HepG2 (cell line): ENCODE measurements around the gene TESK1. TPM values are rescaled to one million over a fixed set of nuclear protein-coding genes. Genes with fewer than 3 reads are reported as not detected.

Experiments used
- HNF1B ChIP-seq: sonication (generic); formaldehyde crosslinking; IDR thresholded peaks from 2 replicates; pipeline ENCODE4 v1.5.1; 2020; ENCODE audit warnings: mild to moderate bottlenecking, moderate library complexity, missing genetic modification reagents
- LRRFIP1 ChIP-seq: sonication (generic); formaldehyde crosslinking; conservative IDR thresholded peaks from 2 replicates; pipeline ENCODE4 v1.4.0; 2020; ENCODE audit warnings: missing genetic modification reagents
- MIXL1 ChIP-seq: IDR thresholded peaks from 2 replicates; pipeline ENCODE4 v1.6.1; 2016
- NONO ChIP-seq, 2 experiments: fragments of 450-650 bp in 1 of 2; sonication (generic) in 1 of 2; formaldehyde crosslinking in 1 of 2; IDR thresholded peaks in 1 of 2; conservative IDR thresholded peaks in 1 of 2; 2 replicates each; pipeline versions ENCODE4 v1.6.1 to v1.8.0; 2017 to 2022; ENCODE audit warnings: mild to moderate bottlenecking in 1 of 2, missing genetic modification reagents in 1 of 2, moderate library complexity in 1 of 2
- PREB ChIP-seq: sonication (generic); formaldehyde crosslinking; IDR thresholded peaks from 2 replicates; pipeline ENCODE4 v1.4.0; 2020; ENCODE audit warnings: missing genetic modification reagents
- REST ChIP-seq, 2 experiments: IDR thresholded peaks; 2 replicates each; pipeline ENCODE4 v1.6.1; 2011 to 2012; ENCODE audit warnings: low read length in 2 of 2, borderline replicate concordance in 1 of 2, low read depth in 1 of 2, mild to moderate bottlenecking in 1 of 2, moderate library complexity in 1 of 2
- SMC3 ChIP-seq: IDR thresholded peaks from 2 replicates; pipeline ENCODE4 v1.6.1; 2011; ENCODE audit warnings: low read length, improper control_type of control experiment
- TBX3 ChIP-seq: fragments of 450-650 bp; IDR thresholded peaks from 2 replicates; pipeline ENCODE4 v1.6.1; 2017; ENCODE audit warnings: antibody characterized with exemption, mild to moderate bottlenecking, inconsistent platforms, borderline replicate concordance
- TP53 ChIP-seq: sonication (generic); formaldehyde crosslinking; conservative IDR thresholded peaks from 2 replicates; pipeline ENCODE4 v1.4.0; 2020; ENCODE audit warnings: missing genetic modification reagents
- ZFP82 ChIP-seq: sonication (generic); formaldehyde crosslinking; IDR thresholded peaks from 2 replicates; pipeline ENCODE4 v1.5.1; 2020; ENCODE audit warnings: mild to moderate bottlenecking, missing genetic modification reagents, borderline replicate concordance
- ZNF484 ChIP-seq: sonication (generic); formaldehyde crosslinking; IDR thresholded peaks from 2 replicates; pipeline ENCODE4 v1.5.1; 2020; ENCODE audit warnings: mild to moderate bottlenecking, low read depth, missing genetic modification reagents, borderline replicate concordance
- ZNF512 ChIP-seq: sonication (generic); formaldehyde crosslinking; IDR thresholded peaks from 2 replicates; pipeline ENCODE4 v1.4.0; 2020; ENCODE audit warnings: mild to moderate bottlenecking, missing genetic modification reagents
- ZNF564 ChIP-seq: sonication (generic); formaldehyde crosslinking; IDR thresholded peaks from 2 replicates; pipeline ENCODE4 v1.8.1; 2023; ENCODE audit warnings: mild to moderate bottlenecking, missing genetic modification reagents
- ZNF569 ChIP-seq: sonication (generic); formaldehyde crosslinking; IDR thresholded peaks from 2 replicates; pipeline ENCODE4 v1.5.0; 2020; ENCODE audit warnings: mild to moderate bottlenecking, missing genetic modification reagents, moderate library complexity, borderline replicate concordance
- ZNF841 ChIP-seq: sonication (generic); formaldehyde crosslinking; IDR thresholded peaks from 2 replicates; pipeline ENCODE4 v1.8.1; 2023; ENCODE audit warnings: missing genetic modification reagents, borderline replicate concordance
- ZNF879 ChIP-seq: sonication (generic); formaldehyde crosslinking; IDR thresholded peaks from 2 replicates; pipeline ENCODE4 v1.8.1; 2023; ENCODE audit warnings: missing genetic modification reagents
- ZSCAN29 ChIP-seq: sonication (generic); formaldehyde crosslinking; conservative IDR thresholded peaks from 2 replicates; pipeline ENCODE4 v1.4.0; 2020; ENCODE audit warnings: mild to moderate bottlenecking, missing genetic modification reagents
- polyA plus RNA-seq, 8 experiments: library from polyadenylated mRNA; depleted of rRNA in 3 of 8; stranded (reverse) in 7 of 8; unstranded in 1 of 8; fragments of >200 nt; fragmentation: Illumina TruSeq in 4 of 8; extraction: Trizol in 4 of 8; gene quantifications; 2 replicates each; pipeline versions ENCODE4 v1.2.1 to v1.2.3, GENCODE V29; 2011 to 2016; ENCODE audit warnings: low read depth in 4 of 8, missing spikeins in 1 of 8, mixed read lengths in 1 of 8; ENCODE audit not compliant: insufficient read depth in 1 of 8
- total RNA-seq, 5 experiments: library from RNA; depleted of rRNA; stranded (reverse); fragments of >200 nt; fragmentation: Illumina TruSeq; extraction: Trizol; gene quantifications; 2 replicates each; pipeline ENCODE4 v1.2.3, GENCODE V29; 2016; ENCODE audit warnings: low read depth in 1 of 5

TESK1 gene
- total and polyA plus RNA-seq, 2 of the 13 experiments (the other 11 are each of a cell fraction or from before 2014, with no cell fraction given), result 7.3 to 13.6 TPM

GRCh38 chr9:35657546-35658136 lies 52.6 kb downstream of the TESK1 start, which contains the start of gene RMRP (continued):
- TF ChIP-seq PREB (CRISPR knock-in tag) (peak; percentile 85; the same call in 1 of the 2 replicates), ZNF879 (CRISPR knock-in tag) (peak; percentile 72; the same call in 1 of the 2 replicates), MIXL1 (CRISPR knock-in tag) (peak; percentile 87), NONO (IDR thresholded peaks at IDR 0.05) (no peak), NONO (CRISPR knock-in tag; conservative IDR thresholded peaks at IDR 0.05) (peak; percentile 97), ZNF841 (CRISPR knock-in tag) (peak; percentile 54; the same call in 1 of the 2 replicates), ZNF512 (CRISPR knock-in tag) (peak; percentile 66; the same call in 1 of the 2 replicates), TBX3 (peak; percentile 68; the same call in 1 of the 2 replicates), HNF1B (CRISPR knock-in tag) (peak; percentile 99), SMC3 (no peak), ZNF569 (CRISPR knock-in tag) (no peak), ZFP82 (CRISPR knock-in tag) (peak; percentile 87; the same call in 1 of the 2 replicates), ZNF484 (0 out of 2 replicates have a peak, but pooled peaks have one; percentile 39), ZSCAN29 (CRISPR knock-in tag) (peak; percentile 85; the same call in 1 of the 2 replicates), LRRFIP1 (CRISPR knock-in tag) (no peak), TP53 (CRISPR knock-in tag) (peak; percentile 95), ZNF564 (peak; percentile 92), REST (IDR thresholded peaks at IDR 0.05; ENCODE audit: borderline replicate concordance in 1 of 2, low read depth in 1 of 2, low read length in 2 of 2) (peak in 1 of 2 experiments; percentile 65; a peak in 2 of 4 replicates)
